Subcutaneous preadipocyte (primary cell): ENCODE measurements around the gene CELF1. TPM values are rescaled to one million over a fixed set of nuclear protein-coding genes. Genes with fewer than 3 reads are reported as not detected.

Experiments used
- small RNA-seq: library from RNA; depleted of rRNA; stranded (forward); fragments of <200 nt; gene quantifications from one replicate; pipeline ENCODE3, GENCODE V24; 2012
- total RNA-seq: library from RNA; depleted of rRNA; stranded (reverse); fragments of >200 nt; gene quantifications from 2 replicates; pipeline ENCODE4 v1.2.3, GENCODE V29; 2012

CELF1 gene
- total RNA-seq = 80.5 and 121 TPM in 2 replicates

GRCh38 chr11:47552566-47553405 lies at the start of gene CELF1:
CELF1 (minus strand) TSS chr11:47553132; CDS start chr11:47499523, 53,609 bp downstream.

DNA sequence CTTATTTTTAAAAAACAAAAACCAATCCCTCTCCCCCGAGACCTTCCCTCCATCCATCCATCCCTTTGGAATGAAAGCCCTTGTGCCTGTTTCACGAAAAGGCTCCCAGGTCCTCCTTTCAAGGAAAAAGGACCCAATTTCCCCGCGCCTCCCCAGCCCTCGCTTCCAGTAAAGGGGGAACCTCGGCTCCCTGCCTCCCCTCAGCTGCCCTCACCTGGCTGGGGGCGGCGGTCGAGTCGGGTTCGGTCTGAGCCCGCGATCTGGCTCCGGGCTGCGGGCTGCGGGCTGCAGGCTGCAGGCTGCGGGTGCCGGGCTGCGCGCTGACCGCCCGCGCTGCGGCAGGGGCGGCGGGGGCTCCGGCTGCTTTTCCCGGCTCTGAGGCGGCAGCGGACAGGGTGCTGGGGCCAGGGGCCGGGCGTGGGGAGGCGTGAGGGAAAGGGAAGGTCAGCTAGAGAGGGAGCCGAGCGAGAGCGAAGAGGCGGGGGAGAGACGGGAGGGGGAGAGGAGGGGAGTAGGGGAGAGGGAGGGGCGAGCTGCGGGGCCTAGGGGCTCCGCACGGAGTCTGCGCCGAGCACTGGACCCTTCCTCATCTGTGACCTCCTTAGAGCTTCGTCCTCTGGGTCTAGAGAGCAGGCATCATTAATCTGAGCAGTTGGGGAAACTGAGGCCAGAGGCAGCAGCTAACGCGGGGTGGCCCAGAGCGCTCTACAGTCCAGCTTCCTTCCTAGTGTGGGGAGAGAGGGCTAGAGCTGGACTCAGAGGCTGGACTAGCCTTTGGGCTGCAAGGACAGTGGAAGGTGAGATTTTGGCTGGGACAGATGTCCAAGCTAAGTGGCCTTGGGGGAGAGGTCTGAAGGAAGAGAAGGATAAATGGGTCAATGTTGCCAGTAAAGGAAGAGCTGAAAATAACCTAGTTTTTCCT lies 41.3 kb upstream of the CELF1 start, which contains the start of gene C1QTNF4:
TSS of gene C1QTNF4 (minus strand) at position 478 of the 922 bp plus-strand sequence. CDS start 3,601 bp downstream, outside the sequence.

DNA sequence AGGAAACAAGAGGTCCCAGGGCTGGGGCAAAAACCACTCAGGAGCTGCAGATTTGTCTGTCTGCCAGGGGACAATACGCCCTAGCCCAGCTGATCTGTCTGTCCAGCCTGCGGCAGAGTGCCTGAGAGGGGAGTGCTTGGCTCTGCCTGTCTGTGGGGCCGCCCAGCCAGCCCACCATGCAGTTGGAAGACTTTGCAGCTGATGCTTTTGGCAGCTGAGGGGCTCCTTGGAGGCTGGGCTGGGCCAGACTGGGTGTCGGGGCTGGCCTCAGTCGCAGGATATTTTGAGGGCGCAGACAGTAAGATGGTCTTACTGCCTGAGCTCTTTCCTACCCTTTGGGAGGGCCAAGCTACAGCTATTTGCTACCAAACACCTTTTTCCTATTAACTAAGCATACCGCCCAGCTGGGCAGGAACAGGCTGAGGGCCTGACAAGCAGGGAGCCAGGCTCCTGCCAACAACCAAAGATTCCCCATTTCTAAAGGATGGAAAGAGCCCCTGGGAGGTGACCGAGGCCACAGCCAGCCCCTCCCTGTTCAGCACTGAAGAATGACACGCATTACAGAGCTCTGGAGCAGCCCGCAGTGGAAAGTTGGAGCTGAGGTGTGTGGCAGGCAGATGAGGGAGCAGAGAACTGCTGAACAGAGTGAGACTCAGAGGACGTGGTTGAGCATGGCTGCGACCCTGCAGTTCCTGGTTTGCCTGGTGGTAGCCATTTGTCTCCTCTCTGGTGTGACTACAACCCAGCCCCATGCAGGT lies 33.3 kb upstream of the CELF1 start, which contains the start of gene FAM180B:
TSS of gene FAM180B (plus strand) at position 581 of the 758 bp plus-strand sequence. CDS start at position 672, 91 bp downstream.

GRCh38 chr11:47578524-47579494 lies 25.9 kb upstream of the CELF1 start, which contains the start of the genes KBTBD4 and NDUFS3:
KBTBD4 (minus strand) TSS chr11:47578970; CDS start chr11:47578951, 19 bp downstream.
NDUFS3 (plus strand) TSS chr11:47579074; CDS start chr11:47579092, 18 bp downstream.

DNA sequence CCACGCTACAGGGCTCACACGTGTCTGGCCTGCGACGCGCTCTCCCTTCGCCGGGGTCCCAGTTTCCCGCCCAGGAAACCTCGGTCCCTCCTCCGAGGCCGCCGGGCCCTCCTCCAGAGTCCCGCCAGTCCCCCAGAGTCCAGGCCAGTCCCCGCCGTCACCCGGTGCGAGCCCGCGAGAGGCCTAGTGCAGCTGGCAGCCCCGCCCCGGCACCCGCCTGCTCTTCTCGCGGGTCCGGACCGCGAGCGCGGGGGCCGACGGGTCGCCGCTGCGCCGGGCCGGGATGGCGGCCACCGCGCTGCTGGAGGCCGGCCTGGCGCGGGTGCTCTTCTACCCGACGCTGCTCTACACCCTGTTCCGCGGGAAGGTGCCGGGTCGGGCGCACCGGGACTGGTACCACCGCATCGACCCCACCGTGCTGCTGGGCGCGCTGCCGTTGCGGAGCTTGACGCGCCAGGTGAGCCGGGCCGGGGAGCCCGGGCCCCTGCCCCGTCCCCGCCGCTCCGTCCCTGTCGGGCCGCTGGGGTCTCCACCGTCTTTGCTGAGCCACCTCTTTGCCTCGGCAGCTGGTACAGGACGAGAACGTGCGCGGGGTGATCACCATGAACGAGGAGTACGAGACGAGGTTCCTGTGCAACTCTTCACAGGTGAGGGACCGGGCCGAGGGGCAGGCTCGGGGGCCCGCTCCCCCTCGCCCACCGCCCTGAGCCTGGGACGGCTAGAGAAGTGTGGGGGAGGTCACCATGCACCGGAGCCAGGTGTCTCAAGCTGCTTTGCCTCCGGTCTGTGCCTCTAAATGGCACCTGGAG lies 12.6 kb upstream of the CELF1 start, which contains the start of gene PTPMT1:
TSS of gene PTPMT1 (plus strand) at position 260 of the 809 bp plus-strand sequence. CDS start at position 284, 24 bp downstream.

DNA sequence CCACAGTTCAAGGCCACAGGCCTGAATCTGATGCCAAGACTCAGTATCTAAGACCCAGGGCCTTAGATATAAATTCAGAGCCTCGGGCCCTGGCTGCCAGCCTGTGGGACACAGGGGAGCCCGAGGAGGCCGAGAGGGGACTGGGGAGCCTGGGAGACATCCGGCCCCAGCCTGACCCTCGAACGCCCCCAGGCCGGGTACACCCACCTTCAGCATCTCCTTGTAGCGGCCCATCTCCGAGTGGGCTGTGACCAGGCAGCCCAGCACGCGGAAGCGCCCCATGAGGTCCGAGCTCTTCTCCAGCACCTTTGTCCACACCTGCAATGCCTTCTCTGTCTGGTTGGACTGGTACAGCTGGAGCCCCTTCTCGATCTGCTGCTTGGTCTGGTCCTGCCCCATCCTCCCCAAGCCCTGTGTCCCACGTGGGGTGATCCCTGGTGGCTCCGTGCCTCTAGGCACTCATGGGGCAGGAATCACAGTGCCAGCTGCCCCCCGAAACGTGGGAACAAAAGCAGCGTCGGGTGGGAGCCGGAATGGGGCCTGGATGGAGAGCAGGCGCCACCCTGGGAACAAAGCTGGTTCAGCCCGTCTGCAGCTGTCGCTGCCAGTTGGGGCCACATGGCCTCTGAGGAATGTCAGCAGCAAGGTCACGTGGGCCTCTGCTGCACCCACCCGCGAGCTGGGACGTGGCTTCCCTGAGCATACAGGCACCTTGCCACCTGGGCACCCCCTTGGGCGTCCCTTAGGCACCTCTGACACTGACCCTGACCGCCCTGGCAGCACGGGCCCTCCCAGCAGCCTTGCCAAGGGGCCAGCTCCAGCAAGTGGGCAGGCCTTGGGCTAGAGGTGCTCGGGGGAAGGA lies 104.1 kb downstream of the CELF1 start, which contains the start of gene RAPSN:
TSS of gene RAPSN (minus strand) at position 571 of the 862 bp plus-strand sequence. CDS start at position 399, 172 bp downstream.

DNA sequence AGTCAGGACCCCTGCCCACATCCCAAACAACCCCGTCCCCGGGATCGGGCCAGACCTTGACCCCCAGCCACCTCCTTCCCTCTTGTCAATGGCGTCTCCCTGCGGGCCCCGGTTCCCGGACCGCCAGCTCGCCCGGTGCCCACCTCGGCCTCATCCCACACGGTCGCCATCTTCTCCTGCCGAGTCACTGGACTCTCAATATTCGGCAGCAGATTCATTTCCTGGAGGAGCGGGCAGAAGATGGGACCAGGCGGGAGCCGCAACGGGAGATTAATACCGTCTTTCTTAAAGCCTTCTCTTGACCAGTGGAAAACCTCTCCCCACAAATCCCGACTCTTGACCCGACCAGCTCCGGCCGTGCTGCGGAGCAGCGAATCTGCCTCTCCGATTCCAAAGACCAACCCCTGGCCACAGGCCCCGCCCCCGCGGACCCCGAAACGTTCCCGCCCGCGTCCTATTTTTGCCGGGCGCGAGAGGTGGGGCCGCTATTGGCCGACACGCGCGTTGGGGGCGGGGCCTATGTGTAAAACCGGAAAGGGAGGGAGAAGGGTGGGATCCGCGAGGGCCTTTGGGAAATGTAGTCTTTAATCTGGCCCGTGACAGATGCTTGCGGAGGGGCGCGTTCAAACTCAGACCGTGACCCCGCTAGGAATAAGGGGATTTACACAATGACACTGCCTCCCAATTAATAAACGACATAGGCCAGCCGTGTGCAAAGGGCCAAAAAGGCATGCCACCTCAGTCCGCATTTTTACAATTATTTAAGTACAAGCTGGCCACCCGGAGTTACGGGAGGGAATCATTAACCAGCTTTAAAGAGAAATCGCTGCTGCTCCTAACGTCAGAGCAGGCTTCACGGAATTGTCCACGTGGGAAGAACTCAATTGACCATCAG lies 126.6 kb downstream of the CELF1 start, which contains the start of gene PSMC3:
TSS of gene PSMC3 (minus strand) at position 378 of the 895 bp plus-strand sequence. CDS start at position 218, 160 bp downstream.

Small RNA genes lying within 50 kb of the gene (small RNA-seq; reads per million reads assigned to genes)
- gene RN7SL652P (not detected), gene RNU5E-10P (not detected)

Other genes starting within 250 kb of the CELF1 start
- gene MYBPC3, start 200.4 kb downstream of the CELF1 start, total RNA-seq = not detected in 2 replicates
- not detected in 2 replicates for gene SPI1, start 174.6 kb downstream of the CELF1 start, total RNA-seq
- 51.4 and 68.4 TPM in 2 replicates for gene SLC39A13, start 144.5 kb downstream of the CELF1 start, total RNA-seq
- gene PSMC3, start 126.7 kb downstream of the CELF1 start, total RNA-seq = 138 and 145 TPM in 2 replicates
- 0.20 TPM in 1 of 2 replicates, not detected in the other for gene RAPSN, start 104.0 kb downstream of the CELF1 start, total RNA-seq
- gene PTPMT1, start 12.5 kb upstream of the CELF1 start, total RNA-seq = 42.4 and 50.3 TPM in 2 replicates
- 21.7 and 22.9 TPM in 2 replicates for gene KBTBD4, start 25.8 kb upstream of the CELF1 start, total RNA-seq
- gene NDUFS3, start 25.9 kb upstream of the CELF1 start, total RNA-seq = 71.7 and 73.9 TPM in 2 replicates
- 0.37 TPM in 1 of 2 replicates, not detected in the other for gene FAM180B, start 33.5 kb upstream of the CELF1 start, total RNA-seq
- gene C1QTNF4, start 41.3 kb upstream of the CELF1 start, total RNA-seq = under 0.01 and 0.20 TPM in 2 replicates
- gene MTCH2, start 89.4 kb upstream of the CELF1 start, total RNA-seq = 73.9 and 78.2 TPM in 2 replicates
- 0.37 and 2.9 TPM in 2 replicates for gene AGBL2, start 162.2 kb upstream of the CELF1 start, total RNA-seq
- 75.0 and 100 TPM in 2 replicates for gene FNBP4, start 214.2 kb upstream of the CELF1 start, total RNA-seq